ENCODE results near the gene LHX1.

Gene LHX1

GRCh38 chr17:36931096-36931696 lies 6.1 kb upstream of the LHX1 start:
- H3K27me3 ChIP-seq (replicated peaks; ENCODE audit: control insufficient read depth, insufficient read depth, low read length): peaks cover 11% of the 10 kb centered on the region
- no peak for TF ChIP-seq CTCF (IDR thresholded peaks at IDR 0.05; ENCODE audit: insufficient read depth, low read length, poor library complexity, severe bottlenecking)
- DNase-seq (ENCODE audit: extremely low read depth, insufficient read length): no peak

DNA sequence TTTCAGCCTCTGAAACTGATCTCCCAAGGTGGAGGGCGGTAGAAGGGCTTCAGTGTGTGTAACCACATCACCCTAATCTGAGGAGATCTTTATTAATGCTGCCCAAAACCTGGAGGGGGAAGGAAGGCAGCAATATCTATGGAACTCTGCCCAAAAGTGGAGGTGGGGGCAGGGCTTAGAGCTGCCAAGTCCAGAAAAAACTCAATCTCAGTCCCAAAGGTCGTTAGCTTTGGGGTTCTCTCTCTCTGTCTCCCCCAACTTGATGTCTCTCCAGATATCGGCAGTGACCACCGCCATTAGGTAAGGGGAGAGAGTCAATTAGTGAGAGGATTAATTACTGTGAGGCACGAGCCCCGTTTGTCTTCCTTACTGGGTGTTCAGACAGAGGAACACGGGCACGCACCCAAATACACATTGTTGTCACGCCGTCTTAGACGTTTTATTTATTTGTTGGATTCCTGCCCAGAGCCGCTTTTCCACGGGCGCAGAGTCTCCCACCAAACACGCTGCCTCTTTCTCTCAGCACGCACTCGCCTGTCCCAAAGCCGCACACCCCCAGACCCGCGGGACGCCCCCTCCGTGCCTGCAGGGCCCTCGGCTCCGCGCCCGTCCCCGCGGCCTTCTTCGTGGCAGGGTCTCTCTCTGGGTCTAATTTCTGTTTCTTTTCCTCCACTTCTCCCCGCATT lies 5.4 kb upstream of the LHX1 start:
- TF ChIP-seq CTCF (IDR thresholded peaks at IDR 0.05; ENCODE audit: insufficient read depth, low read length, poor library complexity, severe bottlenecking): no peak
- Histone ChIP-seq H3K36me3 (ENCODE audit: control insufficient read depth, insufficient read depth, low read length) (no peaks in the 10 kb centered on the region), H3K4me3 (replicated peaks; ENCODE audit: low read depth, low read length) (no peak overlapping the region; the same call in 1 of the 2 replicates), H3K27me3 (replicated peaks; ENCODE audit: control insufficient read depth, insufficient read depth, low read length) (peaks cover 11% of the 10 kb centered on the region)
- no peak for DNase-seq (ENCODE audit: extremely low read depth, insufficient read length)

More at GRCh38 chr17:36931096-36931696, 6.1 kb upstream of the LHX1 start:
- H3K36me3 ChIP-seq (ENCODE audit: control insufficient read depth, insufficient read depth, low read length): no peaks in the 10 kb centered on the region
- H3K4me3 ChIP-seq (replicated peaks; ENCODE audit: low read depth, low read length): no peak overlapping the region

GRCh38 chr17:36932383-36932693 lies 4.9 kb upstream of the LHX1 start:
- H3K36me3 ChIP-seq (ENCODE audit: control insufficient read depth, insufficient read depth, low read length): no peaks in the 10 kb centered on the region
- no peak for DNase-seq (ENCODE audit: extremely low read depth, insufficient read length)
- no peak overlapping the region; the same call in 1 of the 2 replicates for H3K4me3 ChIP-seq (replicated peaks; ENCODE audit: low read depth, low read length)
- no peak for TF ChIP-seq CTCF (IDR thresholded peaks at IDR 0.05; ENCODE audit: insufficient read depth, low read length, poor library complexity, severe bottlenecking)
- H3K27me3 ChIP-seq (replicated peaks; ENCODE audit: control insufficient read depth, insufficient read depth, low read length): peaks cover 11% of the 10 kb centered on the region

DNA sequence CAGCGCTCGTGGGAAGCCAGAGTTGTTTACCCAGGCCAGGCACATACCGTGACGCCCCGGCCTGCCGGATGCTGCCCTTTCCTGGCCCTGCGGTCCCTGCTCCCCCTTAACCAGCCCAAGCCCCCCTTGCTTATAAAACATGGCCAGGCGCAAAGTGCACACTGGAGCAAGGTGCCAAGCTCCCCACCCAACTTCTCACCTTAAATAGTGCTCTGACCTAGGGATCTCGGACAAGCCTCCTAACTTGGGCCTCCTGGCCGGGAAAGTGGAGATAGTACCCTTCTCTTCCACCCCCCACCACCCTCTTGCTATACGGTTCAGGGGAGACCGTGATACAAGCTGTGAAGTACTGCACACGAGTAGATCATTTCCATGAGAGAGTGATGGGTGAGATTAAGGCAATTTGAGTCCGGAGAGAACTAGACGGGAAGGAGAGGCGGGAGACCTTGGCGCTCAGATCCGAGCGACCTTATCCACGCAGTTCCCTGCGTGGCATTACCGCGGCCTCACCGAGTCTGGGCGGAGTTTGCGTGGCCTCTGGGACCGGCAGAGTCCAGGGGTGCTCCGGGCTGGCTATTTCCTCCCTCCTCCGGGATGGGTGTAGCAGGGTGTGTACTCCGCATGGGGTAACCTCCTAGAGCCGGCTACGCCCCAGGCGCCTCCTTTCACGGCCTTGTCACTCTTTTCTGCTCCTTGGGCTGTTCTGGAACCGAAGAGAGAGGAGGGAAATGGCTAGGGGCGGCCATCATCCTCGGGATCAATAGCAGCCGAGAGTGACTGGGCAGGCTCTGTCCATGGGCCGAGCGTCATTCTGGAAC lies 4.4 kb upstream of the LHX1 start:
- Histone ChIP-seq H3K4me3 (replicated peaks; ENCODE audit: low read depth, low read length) (no peak overlapping the region), H3K27me3 (replicated peaks; ENCODE audit: control insufficient read depth, insufficient read depth, low read length) (peaks cover 11% of the 10 kb centered on the region), H3K36me3 (ENCODE audit: control insufficient read depth, insufficient read depth, low read length) (no peaks in the 10 kb centered on the region)
- DNase-seq (ENCODE audit: extremely low read depth, insufficient read length): no peak
- TF ChIP-seq CTCF (IDR thresholded peaks at IDR 0.05; ENCODE audit: insufficient read depth, low read length, poor library complexity, severe bottlenecking): no peak

- DNase-seq (ENCODE audit: extremely low read depth, insufficient read length): no peak
- no peak for TF ChIP-seq CTCF (IDR thresholded peaks at IDR 0.05; ENCODE audit: insufficient read depth, low read length, poor library complexity, severe bottlenecking)
- Histone ChIP-seq H3K4me3 (replicated peaks; ENCODE audit: low read depth, low read length) (no peak overlapping the region), H3K27me3 (replicated peaks; ENCODE audit: control insufficient read depth, insufficient read depth, low read length) (peaks cover 15% of the 10 kb centered on the region), H3K36me3 (ENCODE audit: control insufficient read depth, insufficient read depth, low read length) (no peaks in the 10 kb centered on the region)
Observed at GRCh38 chr17:36933512-36934143, 3.6 kb upstream of the LHX1 start.

Data from GM06990 (cell line).